ENCODE results near the gene CDH13. TPM values are rescaled to one million over a fixed set of nuclear protein-coding genes. Genes with fewer than 3 reads are reported as not detected.

Gene CDH13
- total and polyA plus RNA-seq, 2 of the 8 experiments (the other 6 are each of a cell fraction or from before 2014, with no cell fraction given), result 2.3 to 2.4 TPM

GRCh38 chr16:83840060-83840617 lies 1213.4 kb downstream of the CDH13 start (continued):
- TF ChIP-seq, protein P1, sequence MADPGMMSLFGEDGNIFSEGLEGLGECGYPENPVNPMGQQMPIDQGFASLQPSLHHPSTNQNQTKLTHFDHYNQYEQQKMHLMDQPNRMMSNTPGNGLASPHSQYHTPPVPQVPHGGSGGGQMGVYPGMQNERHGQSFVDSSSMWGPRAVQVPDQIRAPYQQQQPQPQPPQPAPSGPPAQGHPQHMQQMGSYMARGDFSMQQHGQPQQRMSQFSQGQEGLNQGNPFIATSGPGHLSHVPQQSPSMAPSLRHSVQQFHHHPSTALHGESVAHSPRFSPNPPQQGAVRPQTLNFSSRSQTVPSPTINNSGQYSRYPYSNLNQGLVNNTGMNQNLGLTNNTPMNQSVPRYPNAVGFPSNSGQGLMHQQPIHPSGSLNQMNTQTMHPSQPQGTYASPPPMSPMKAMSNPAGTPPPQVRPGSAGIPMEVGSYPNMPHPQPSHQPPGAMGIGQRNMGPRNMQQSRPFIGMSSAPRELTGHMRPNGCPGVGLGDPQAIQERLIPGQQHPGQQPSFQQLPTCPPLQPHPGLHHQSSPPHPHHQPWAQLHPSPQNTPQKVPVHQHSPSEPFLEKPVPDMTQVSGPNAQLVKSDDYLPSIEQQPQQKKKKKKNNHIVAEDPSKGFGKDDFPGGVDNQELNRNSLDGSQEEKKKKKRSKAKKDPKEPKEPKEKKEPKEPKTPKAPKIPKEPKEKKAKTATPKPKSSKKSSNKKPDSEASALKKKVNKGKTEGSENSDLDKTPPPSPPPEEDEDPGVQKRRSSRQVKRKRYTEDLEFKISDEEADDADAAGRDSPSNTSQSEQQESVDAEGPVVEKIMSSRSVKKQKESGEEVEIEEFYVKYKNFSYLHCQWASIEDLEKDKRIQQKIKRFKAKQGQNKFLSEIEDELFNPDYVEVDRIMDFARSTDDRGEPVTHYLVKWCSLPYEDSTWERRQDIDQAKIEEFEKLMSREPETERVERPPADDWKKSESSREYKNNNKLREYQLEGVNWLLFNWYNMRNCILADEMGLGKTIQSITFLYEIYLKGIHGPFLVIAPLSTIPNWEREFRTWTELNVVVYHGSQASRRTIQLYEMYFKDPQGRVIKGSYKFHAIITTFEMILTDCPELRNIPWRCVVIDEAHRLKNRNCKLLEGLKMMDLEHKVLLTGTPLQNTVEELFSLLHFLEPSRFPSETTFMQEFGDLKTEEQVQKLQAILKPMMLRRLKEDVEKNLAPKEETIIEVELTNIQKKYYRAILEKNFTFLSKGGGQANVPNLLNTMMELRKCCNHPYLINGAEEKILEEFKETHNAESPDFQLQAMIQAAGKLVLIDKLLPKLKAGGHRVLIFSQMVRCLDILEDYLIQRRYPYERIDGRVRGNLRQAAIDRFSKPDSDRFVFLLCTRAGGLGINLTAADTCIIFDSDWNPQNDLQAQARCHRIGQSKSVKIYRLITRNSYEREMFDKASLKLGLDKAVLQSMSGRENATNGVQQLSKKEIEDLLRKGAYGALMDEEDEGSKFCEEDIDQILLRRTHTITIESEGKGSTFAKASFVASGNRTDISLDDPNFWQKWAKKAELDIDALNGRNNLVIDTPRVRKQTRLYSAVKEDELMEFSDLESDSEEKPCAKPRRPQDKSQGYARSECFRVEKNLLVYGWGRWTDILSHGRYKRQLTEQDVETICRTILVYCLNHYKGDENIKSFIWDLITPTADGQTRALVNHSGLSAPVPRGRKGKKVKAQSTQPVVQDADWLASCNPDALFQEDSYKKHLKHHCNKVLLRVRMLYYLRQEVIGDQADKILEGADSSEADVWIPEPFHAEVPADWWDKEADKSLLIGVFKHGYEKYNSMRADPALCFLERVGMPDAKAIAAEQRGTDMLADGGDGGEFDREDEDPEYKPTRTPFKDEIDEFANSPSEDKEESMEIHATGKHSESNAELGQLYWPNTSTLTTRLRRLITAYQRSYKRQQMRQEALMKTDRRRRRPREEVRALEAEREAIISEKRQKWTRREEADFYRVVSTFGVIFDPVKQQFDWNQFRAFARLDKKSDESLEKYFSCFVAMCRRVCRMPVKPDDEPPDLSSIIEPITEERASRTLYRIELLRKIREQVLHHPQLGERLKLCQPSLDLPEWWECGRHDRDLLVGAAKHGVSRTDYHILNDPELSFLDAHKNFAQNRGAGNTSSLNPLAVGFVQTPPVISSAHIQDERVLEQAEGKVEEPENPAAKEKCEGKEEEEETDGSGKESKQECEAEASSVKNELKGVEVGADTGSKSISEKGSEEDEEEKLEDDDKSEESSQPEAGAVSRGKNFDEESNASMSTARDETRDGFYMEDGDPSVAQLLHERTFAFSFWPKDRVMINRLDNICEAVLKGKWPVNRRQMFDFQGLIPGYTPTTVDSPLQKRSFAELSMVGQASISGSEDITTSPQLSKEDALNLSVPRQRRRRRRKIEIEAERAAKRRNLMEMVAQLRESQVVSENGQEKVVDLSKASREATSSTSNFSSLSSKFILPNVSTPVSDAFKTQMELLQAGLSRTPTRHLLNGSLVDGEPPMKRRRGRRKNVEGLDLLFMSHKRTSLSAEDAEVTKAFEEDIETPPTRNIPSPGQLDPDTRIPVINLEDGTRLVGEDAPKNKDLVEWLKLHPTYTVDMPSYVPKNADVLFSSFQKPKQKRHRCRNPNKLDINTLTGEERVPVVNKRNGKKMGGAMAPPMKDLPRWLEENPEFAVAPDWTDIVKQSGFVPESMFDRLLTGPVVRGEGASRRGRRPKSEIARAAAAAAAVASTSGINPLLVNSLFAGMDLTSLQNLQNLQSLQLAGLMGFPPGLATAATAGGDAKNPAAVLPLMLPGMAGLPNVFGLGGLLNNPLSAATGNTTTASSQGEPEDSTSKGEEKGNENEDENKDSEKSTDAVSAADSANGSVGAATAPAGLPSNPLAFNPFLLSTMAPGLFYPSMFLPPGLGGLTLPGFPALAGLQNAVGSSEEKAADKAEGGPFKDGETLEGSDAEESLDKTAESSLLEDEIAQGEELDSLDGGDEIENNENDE (IDR thresholded peaks at IDR 0.05; ENCODE audit: insufficient replicate concordance, low read length), result peak; percentile 87
- TF ChIP-seq ASH2L (IDR thresholded peaks at IDR 0.05; ENCODE audit: low read length) (peak; percentile 89), MAFK (IDR thresholded peaks at IDR 0.05; ENCODE audit: low read depth, low read length) (no peak), NRF1 (IDR thresholded peaks at IDR 0.05; ENCODE audit: low read depth, low read length) (no peak), CBX8 (IDR thresholded peaks at IDR 0.05; ENCODE audit: borderline replicate concordance, low read depth, low read length) (no peak), CTBP2 (IDR thresholded peaks at IDR 0.05; ENCODE audit: borderline replicate concordance, insufficient read depth, insufficient read length, low read length) (no peak), SIN3A (conservative IDR thresholded peaks at IDR 0.05 in 1 of 2, IDR thresholded peaks at IDR 0.05 in 1 of 2; ENCODE audit: low read depth in 1 of 2, low read length in 2 of 2) (no peak), PHF8 (conservative IDR thresholded peaks at IDR 0.05; ENCODE audit: low read depth, low read length) (no peak), EZH2 (IDR thresholded peaks at IDR 0.05; ENCODE audit: low read depth, low read length, severe bottlenecking) (no peak), TAF1 (IDR thresholded peaks at IDR 0.05; ENCODE audit: low read depth, low read length) (no peak), RXRA (IDR thresholded peaks at IDR 0.05; ENCODE audit: insufficient read depth, low read depth, low read length) (no peak)
